OCI-LY1 (cell line): ENCODE measurements around the gene CRADD.

ENCODE experiments used
- CTCF ChIP-seq: fragments of 200-600 bp; sonication (generic), shearing (Covaris generic); IDR thresholded peaks from 2 replicates; pipeline ENCODE4 v1.5.1; 2017; ENCODE audit warnings: mild to moderate bottlenecking, antibody characterized with exemption, low read length, moderate library complexity, mixed read lengths
- EZH2 ChIP-seq: fragments of 200-600 bp; sonication (generic), shearing (Covaris generic); IDR thresholded peaks from 2 replicates; pipeline ENCODE4 v1.8.0; 2017; ENCODE audit warnings: borderline replicate concordance, mixed run types, mild to moderate bottlenecking, antibody characterized with exemption, low read length, moderate library complexity, mixed read lengths

- TF ChIP-seq CTCF: no peak
- TF ChIP-seq EZH2: no peak
These were observed 59.5 kb downstream of the CRADD start for GRCh38 chr12:93736640-93737178.
